ENCODE results near the gene ZNF71. TPM values are rescaled to one million over a fixed set of nuclear protein-coding genes. Genes with fewer than 3 reads are reported as not detected.
A peak's percentile ranks its signal among the peaks of the same experiment; 100 is the strongest.

Gene ZNF71
- total RNA-seq, 1 experiment from 2014 or later = 13.7 TPM

DNA sequence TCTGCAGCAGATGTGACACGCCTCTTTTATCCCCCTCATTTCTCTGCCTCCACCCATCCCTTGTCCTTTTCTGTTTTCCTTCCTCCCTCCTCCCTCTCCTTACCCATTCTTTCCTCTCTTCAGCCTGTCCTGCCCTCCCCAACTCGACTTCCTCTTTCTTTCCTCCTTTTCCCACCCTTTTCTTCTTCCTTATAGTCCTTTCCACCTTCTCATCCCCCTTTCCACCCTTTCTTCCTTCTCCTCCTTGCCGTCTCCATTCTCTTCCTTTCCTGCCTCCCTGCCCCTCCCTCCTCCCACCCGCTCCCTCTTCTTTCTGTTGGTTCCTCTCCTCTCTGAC, 688 bp upstream of the ZNF71 start:
- Histone ChIP-seq H3K4me3 (ENCODE audit: low read depth, low read length, poor library complexity, severe bottlenecking) (peak overlapping the region; percentile 99), H3K4me1 (ENCODE audit: insufficient read depth, low read length, poor library complexity, severe bottlenecking) (no peaks in the 10 kb centered on the region), H3K27me3 (replicated peaks; ENCODE audit: insufficient read depth, low read depth, low read length, poor library complexity) (no peaks in the 10 kb centered on the region), H3K9me3 (ENCODE audit: low read depth, low read length, poor library complexity, severe bottlenecking) (peaks cover 5% of the 10 kb centered on the region), H3K36me3 (ENCODE audit: insufficient read depth, low read length, poor library complexity, severe bottlenecking) (peaks cover 17% of the 10 kb centered on the region), H3K27ac (ENCODE audit: low read depth, low read length, poor library complexity, severe bottlenecking) (no peak overlapping the region)
- no TSS peak for BruUV-seq (replicated peaks)
- TF ChIP-seq, protein P1, sequence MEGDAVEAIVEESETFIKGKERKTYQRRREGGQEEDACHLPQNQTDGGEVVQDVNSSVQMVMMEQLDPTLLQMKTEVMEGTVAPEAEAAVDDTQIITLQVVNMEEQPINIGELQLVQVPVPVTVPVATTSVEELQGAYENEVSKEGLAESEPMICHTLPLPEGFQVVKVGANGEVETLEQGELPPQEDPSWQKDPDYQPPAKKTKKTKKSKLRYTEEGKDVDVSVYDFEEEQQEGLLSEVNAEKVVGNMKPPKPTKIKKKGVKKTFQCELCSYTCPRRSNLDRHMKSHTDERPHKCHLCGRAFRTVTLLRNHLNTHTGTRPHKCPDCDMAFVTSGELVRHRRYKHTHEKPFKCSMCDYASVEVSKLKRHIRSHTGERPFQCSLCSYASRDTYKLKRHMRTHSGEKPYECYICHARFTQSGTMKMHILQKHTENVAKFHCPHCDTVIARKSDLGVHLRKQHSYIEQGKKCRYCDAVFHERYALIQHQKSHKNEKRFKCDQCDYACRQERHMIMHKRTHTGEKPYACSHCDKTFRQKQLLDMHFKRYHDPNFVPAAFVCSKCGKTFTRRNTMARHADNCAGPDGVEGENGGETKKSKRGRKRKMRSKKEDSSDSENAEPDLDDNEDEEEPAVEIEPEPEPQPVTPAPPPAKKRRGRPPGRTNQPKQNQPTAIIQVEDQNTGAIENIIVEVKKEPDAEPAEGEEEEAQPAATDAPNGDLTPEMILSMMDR (conservative IDR thresholded peaks at IDR 0.05; ENCODE audit: low read depth, low read length) = no peak
- TF ChIP-seq EZH2 (IDR thresholded peaks at IDR 0.05; ENCODE audit: borderline replicate concordance, low read depth, low read length, poor library complexity, severe bottlenecking) = no peak
- POLR2A ChIA-PET (ENCODE audit: low non-redundant PET) = interaction anchor here (0.6 kb wide), 1 partner anchor 20 kb away, joined by 3 read pairs; no protein-coding TSS in a partner anchor
- intact Hi-C loops (cut with micrococcal nuclease; ENCODE audit: unreplicated experiment) = no loop called here
- CTCF ChIA-PET = no interaction called here
- DNase-seq (ENCODE audit: low spot score) = no peak

DNA sequence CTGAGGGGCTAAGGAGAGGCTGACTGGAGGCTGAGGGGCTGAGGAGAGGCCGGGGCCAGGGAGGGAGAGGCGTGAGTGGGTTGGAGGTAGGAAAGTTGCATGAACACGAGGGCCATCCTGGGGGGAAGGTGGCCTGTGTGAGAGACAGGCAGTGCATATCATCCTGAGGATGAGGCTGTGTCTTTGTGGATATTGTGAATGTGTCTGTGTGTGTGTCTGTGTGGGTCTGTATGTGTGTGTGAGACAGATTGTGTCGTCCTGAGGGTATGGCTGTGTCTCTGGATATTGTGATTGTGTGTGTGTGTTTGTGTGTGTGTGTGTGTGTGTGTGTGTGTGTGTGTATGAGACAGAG, 422 bp downstream of the ZNF71 start:
- no peaks in the 10 kb centered on the region for H3K4me1 ChIP-seq (ENCODE audit: insufficient read depth, low read length, poor library complexity, severe bottlenecking)
- intact Hi-C loops (cut with micrococcal nuclease; ENCODE audit: unreplicated experiment) = no loop called here
- H3K36me3 ChIP-seq (ENCODE audit: insufficient read depth, low read length, poor library complexity, severe bottlenecking) = peaks cover 18% of the 10 kb centered on the region
- H3K9me3 ChIP-seq (ENCODE audit: low read depth, low read length, poor library complexity, severe bottlenecking) = no peaks in the 10 kb centered on the region
- peak overlapping the region; percentile 99 for H3K4me3 ChIP-seq (ENCODE audit: low read depth, low read length, poor library complexity, severe bottlenecking)
- peak overlapping the region; percentile 88 for H3K27ac ChIP-seq (ENCODE audit: low read depth, low read length, poor library complexity, severe bottlenecking)
- TF ChIP-seq, protein P1 (conservative IDR thresholded peaks at IDR 0.05; ENCODE audit: low read depth, low read length) = no peak
- TF ChIP-seq EZH2 (IDR thresholded peaks at IDR 0.05; ENCODE audit: borderline replicate concordance, low read depth, low read length, poor library complexity, severe bottlenecking) = no peak
- ChIA-PET POLR2A (ENCODE audit: low non-redundant PET) (no interaction called here), CTCF (no interaction called here)
- no peak for DNase-seq (ENCODE audit: low spot score)
- BruUV-seq (replicated peaks) = no TSS peak
- H3K27me3 ChIP-seq (replicated peaks; ENCODE audit: insufficient read depth, low read depth, low read length, poor library complexity) = no peaks in the 10 kb centered on the region

DNA sequence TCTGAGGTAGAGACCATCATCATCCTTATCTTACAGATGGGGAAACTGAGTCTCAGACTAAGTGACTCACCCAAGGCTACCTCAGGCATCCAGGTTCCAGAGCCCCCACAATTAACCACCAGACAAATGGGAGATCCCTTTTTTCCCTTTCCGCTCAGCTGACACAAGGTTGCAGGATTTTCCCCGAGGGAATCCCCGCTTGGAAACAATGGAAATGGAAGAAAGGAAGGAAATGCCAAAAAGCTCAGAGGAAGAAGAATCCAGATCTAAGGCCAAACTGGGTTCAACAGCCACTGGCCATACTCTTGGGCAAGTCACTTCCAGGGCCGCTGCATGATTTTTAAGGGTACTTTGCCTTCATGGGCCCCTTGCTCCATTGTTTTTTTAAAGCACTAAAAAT, 1.6 kb downstream of the ZNF71 start:
- Histone ChIP-seq H3K27me3 (replicated peaks; ENCODE audit: insufficient read depth, low read depth, low read length, poor library complexity) (no peaks in the 10 kb centered on the region), H3K4me3 (ENCODE audit: low read depth, low read length, poor library complexity, severe bottlenecking) (peak overlapping the region; percentile 99), H3K4me1 (ENCODE audit: insufficient read depth, low read length, poor library complexity, severe bottlenecking) (no peaks in the 10 kb centered on the region), H3K36me3 (ENCODE audit: insufficient read depth, low read length, poor library complexity, severe bottlenecking) (peaks cover 29% of the 10 kb centered on the region), H3K27ac (ENCODE audit: low read depth, low read length, poor library complexity, severe bottlenecking) (no peak overlapping the region), H3K9me3 (ENCODE audit: low read depth, low read length, poor library complexity, severe bottlenecking) (peaks cover 6% of the 10 kb centered on the region)
- intact Hi-C loops (cut with micrococcal nuclease; ENCODE audit: unreplicated experiment) = no loop called here
- TF ChIP-seq, protein P1 (conservative IDR thresholded peaks at IDR 0.05; ENCODE audit: low read depth, low read length) = no peak
- TF ChIP-seq EZH2 (IDR thresholded peaks at IDR 0.05; ENCODE audit: borderline replicate concordance, low read depth, low read length, poor library complexity, severe bottlenecking) = no peak
- ChIA-PET CTCF (no interaction called here), POLR2A (ENCODE audit: low non-redundant PET) (no interaction called here)
- BruUV-seq (replicated peaks) = no TSS peak
- no peak for DNase-seq (ENCODE audit: low spot score)

Measured in A673 (cell line).